CD4-positive, alpha-beta T cell treated with Interleukin-17A for 1 hour (primary cell): ENCODE results near the gene CDNF.
"Not testable (repeated sequence)": the region's sequence is repeated elsewhere in the genome, so short reads cannot be mapped to it uniquely, and the experiment has no call there.

Experiments used
- DNase-seq: peaks from one replicate; pipeline ENCODE4 v3.0.0-alpha.2; 2020

Gene CDNF

DNA sequence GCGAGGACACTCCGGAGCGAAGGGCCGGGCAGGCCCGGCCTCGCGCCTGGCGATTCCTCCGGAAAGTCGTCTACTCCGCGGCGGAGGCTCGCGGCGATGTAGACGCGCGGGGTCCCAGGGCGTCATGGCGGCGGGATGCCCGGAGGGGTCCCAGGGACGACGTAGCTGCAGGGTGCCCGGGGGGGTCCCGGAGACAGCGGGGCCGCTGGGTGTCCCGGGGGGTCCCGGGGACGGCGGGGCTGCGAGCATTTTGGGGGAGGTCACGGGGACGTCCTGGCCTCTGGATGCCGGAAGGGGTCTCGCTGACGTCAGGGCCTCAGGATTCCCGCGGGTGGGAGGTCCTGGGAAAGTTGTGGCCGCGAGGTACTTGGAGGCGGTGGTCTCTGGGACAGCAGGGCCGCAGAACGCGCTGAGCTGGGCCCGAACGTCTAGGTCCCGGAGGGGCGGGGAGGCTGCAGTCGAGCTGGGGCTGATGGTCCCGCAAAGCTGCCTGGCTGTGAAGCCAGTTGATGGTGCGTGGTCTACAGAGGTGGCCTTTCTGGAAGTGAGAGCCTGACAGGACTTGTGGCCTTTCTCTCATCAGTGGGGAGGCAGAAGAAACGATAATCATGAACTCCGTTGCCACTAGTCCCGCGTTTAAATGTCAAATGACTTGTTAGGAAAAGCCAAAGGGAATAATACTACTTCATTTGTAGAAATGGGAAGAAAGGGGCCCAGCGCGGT lies 906 bp upstream of the CDNF start:
- peak; percentile 32 for DNase-seq

DNA sequence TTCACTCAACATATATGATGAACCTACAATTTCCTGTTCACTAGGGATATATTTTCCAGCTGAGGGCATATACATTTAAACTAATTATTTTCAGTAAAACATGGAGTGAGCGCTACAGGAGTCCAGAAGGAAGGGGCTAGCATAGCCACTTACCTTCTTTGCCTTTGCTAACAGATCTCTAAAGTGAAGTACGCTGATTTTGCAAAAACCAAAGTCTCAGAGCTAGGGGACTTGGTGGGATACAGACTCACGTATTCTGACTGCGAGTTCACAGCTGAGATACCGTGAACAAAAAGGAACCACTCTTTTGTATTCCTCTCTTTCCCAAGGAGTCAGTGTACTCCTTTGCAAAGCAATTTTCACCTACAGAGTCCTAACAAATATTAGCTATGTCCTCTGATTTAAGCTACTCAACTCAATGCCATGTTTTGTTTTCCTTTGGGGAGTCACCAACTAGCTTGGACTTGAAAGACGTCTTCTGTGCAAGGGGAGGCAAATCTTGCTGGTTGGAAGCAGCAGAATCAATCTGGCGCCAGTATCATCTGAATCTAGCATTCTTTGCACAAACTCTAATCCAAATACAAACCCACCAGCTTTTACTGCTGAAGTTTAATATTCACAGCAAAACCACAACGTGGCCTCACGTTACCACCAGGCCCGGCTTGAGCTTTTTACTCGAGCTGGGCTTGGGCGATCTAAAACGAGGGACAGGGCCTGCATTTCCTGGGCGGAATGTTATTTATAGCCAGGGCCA lies 657 bp downstream of the CDNF start:
- DNase-seq = no peak

DNA sequence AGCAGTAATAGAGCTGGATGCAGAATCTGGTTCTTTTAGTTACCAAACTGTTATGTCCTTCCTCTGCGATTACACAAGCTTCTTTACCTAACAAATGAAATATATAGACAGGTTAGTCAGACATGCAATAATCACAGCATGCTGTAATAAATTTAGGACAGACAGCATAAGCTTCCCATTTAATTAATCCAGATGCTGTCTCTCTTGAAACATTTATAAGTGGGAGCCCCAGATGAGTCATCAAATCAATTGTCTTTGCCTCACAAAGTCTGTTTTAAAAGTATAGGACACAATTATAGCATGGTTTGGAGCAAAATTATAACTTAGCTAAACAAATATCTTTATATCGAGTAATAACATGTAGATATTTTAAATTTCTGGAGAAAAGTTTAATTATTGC lies 1.6 kb downstream of the CDNF start:
- no peak for DNase-seq

DNA sequence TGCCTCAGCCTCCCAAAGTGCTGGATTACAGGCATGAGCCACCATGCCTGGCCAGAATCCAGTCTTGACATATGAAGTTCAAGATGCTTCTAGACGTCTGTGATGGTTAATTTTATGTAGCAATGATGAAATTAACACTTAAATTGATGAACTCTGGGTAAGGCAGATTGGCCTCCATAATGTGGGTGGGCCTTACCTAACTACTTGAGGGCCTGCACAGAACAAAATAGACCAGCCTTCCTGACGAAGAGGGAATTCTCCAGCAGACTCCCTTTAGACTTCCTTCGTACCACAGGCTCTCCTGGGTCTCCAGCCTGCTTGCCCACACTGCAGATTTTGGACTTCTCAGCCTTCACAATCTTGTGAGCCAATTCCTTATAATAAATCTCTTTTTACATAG lies 4.7 kb downstream of the CDNF start:
- no peak for DNase-seq

DNA sequence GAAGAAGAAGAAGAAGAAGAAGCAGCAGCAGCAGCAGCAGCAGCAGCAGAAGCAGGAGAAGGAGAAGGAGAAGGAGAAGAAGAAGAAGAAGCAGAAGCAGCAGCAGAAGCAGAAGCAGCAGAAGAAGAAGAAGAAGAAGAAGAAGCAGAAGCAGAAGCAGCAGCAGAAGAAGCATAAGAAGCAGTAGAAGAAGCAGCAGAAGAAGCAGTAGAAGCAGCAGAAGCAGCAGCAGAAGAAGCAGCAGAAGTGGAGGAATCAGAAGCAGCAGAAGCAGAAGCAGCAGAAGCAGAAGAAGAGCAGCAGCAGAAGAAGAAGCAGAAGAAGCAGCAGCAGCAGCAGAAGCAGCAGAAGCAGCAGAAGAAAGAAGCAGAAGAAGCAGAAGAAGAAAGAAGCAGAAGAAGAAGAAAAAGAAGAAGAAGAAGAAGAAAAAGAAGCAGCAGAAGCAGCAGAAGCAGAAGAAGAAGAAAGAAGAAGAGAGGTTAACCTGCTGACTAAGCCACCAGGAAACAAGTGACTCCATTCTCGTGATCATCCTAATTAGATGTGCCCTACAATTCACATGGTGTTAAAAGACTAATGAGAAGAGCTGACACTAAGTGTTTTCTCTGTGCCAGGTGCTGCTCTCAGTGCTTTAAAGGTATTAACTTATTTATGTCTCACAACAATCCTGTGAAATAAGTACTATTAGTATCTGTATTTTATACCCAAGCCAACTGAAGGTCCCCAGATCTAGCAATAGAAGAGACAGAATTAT lies 11.6 kb downstream of the CDNF start:
- DNase-seq = no peak

DNA sequence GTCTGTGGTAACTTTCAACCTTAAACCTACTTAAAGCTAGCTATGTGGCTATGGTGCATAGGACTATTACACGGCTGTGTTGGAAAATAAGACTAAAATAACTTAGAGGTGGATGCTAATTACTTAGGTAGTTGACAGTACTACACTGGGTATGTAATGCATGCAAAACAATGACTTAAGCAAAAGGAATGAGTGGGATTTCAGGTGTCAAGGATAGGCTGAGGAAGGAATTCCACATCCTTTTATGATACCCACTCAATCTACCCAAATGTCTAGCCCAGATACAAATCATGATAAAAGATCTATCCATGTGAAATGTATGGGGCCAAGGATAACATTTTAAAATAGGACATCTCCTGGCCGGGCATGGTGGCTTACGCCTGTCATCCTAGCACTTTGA lies 13.9 kb downstream of the CDNF start:
- DNase-seq = no peak

DNA sequence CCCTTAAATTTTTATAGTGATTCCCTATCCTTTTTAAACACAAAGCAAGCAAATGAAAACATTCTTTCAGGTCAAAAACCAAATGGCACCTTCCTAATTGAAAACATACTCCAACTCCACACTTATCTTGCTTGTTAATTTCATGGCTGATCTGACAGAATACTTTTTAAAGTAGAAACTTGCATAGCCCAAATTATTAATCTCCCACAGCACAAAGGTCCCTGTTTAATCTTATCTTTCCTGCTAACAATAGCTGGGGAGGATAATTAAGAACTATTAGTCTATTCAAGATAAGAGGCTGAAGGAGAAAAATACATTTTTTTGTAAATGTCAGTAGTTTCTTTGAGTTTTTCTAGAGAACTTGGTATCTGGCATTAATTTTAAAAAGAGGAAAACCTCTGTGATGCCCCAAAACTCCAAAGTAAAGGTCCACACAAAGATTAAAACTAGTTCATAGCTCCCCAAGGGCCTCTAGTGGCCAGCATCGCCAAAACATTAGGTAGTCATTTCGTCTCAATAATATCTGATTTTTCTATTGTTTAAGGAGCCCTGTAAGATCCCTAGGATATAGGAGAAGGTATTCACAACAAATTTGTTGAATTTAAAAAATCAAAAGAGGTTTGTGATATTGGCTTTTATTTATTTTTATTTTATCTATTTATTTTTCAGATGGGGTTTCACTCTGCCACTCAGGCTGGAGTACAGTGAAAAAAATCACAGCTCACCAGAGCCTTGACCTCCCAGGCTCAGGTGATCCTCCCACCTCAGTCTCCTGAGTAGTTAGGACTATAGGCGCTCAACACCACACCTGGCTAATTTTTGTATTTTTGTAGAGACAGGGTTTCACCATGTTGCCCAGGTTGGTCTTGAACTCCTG lies 14.7 kb downstream of the CDNF start:
- peak; percentile 64 for DNase-seq

DNA sequence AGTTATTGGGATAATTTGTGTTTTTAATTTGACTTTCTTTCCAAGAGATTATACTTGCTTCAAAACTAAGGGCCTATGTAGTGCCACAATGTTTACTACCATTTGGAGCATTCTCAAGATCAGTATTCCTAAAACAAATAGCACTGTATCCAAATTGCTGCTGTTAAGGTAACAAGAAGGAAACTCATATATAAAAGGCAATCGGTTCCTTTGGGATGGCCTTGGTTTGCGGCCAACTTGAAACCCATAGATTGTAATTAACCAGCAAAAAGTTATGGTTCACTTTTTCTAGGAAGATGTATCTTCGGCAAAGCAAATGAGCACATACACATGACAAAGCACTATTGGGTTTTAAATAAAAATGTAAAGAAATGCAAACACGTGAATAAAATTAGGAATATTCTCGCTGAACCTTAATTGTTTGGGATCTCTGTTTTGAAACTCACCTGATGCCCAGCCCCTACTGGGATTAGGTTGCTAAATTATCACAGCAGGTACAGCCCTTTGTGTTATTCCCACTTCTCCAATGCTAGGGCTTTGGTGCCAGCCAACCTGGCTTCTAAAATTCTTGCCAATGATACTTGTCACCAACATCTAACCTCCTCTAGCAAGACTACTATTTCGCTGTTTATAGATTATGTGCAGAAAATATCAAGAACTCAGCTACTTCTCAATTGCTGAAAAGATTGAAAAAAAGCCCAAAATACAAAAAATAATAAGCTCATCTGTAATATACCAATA lies 16.0 kb downstream of the CDNF start:
- DNase-seq = no peak

DNA sequence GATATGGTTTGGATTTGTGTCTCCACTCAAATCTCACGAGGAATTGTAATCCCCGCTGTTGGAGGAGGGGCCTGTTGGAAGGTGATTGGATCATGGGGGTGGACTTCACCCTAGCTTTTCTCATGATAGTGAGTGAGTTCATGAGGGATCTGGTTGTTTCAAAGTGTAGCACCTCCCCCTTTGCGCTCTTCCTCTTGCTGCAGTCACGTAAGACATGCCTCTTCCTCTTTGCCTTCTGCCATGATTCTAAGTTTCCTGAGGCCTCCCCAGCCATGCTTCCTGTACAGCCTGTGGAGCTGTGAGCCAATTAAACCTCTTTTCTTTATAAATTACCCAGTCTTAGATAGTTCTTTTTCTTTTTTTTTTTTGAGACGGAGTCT lies 17.1 kb downstream of the CDNF start:
- DNase-seq = no peak

DNA sequence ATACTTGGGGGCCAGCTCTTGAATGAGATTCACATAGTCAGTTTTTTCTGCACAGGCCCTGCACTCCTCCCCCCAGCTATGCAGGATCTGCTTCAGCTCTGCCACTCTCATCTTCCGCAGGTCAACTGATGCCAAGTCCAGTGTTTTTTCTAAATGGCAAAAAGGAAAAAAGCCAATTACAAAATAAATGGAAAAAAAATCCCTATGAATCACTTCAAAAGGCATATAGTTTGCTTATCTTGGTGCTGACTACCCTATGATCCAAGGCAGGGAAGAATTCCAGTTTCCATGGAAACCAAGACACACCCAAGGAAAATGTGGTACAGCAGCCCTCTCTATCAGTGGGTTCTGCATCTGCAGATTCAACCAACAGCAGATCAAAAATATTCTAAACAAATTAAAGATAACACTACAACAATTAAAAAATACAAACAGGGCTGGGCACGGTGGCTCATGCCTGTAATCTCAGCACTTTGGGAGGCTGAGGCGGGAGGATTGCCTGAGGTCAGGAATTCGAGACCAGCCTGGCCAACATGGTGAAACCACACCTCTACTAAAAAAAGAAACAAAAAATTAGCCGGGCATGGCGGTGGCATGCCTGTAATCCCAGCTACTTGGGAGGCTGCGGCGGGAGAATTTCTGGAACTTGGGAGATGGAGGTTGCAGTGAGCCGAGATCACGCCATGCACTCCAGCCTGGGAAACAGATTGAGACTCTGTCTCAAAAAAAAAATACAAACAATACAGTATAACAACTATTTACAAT lies 17.6 kb downstream of the CDNF start:
- DNase-seq = no peak

DNA sequence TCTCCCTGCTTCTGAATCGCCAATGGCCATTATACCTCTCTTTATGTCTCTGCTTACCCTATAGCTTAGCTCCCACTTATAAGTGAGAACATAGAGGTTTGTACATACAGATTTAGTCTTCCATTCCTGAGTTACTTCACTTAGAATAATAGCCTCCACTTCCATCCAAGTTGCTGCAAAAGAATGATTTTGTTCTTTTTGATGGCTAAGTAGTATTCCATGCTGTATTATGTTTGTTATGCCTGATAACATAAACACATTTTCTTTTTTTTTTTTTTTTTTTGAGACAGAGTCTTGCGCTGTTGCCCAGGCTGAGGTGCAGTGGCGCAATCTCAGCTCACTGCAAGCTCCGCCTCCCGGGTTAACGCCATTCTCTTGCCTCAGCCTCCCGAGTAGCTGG lies 21.1 kb downstream of the CDNF start:
- DNase-seq = not testable (repeated sequence)

DNA sequence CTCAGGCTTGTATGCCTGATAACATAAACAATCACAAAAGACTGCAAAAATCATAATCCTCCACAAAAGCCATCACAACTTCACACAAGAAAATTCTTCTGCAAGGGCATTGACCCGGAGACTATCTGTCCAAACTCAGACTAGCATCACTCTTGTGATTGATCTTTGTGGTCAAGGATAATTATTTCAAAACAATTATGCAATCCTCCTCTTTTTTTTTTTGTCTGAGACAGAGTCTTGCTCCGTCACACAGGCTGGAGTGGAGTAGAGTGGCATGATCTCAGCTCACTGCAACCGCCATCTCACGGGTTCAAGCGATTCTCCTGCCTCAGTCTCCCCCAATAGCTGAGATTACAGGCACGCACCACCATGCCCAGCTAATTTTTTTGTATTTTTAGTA lies 22.2 kb downstream of the CDNF start:
- no peak for DNase-seq

DNA sequence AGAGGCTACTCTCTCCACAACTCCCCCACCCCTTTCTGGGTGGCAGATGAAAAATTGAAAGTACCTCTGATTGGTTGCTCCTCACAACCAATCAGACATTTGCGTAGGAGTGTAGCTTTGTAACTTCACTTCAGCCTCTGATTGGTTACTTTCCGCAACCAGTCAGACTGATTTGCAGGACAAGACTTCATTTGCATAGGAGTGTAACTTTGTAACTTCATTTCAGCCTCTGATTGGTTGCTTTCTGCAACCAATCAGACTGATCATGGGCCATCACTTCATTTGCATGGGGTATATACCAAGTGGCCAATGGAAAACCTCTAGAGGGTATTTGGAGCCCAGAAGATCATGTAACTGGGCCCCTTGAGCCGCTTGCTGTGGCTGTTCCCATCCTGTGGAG lies 25.6 kb downstream of the CDNF start:
- DNase-seq = peak; percentile 10

DNA sequence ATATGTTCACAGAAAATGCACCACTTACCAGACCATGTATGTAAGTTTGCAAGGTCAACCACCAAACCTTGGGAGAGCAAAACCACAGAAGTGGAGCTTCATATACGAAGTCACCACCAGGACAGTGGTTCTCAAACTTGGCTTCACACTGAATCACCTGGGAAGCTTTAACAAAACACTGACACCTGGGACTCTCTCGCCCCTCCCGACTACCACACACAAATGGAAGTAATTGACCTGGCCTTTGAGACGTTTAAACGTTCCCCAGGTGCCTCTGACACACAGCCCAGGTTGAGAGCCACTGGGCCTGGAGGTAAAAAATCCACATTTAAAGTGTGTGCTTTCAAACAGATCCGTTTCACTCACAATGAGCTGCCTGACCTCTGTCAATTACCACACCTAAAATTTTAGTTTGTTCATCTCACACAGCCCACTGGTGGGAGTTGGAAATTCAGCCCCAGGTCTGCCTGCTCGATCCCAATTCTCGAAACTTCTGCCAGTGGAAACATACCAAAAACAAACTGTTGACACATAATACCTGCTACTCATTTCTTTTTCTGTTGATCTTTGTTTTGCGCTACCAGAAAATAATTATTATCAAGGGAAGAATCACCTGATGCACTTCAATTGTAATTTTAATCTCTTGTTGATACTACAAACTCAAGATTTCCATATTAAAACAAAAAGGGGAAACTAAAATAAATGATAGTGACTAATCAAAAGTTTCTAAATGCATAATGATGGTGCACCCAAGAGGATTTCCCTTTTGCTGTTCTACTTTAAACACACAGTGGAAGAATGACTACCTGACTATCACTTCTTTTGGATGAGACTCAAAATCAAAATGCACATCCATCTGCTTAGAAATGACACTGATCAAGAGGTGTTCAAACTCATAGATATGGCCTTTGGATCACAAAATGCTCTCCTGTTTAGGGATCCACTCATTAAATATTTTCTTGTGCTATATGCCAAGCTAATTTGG lies 26.6 kb downstream of the CDNF start:
- DNase-seq = no peak

DNA sequence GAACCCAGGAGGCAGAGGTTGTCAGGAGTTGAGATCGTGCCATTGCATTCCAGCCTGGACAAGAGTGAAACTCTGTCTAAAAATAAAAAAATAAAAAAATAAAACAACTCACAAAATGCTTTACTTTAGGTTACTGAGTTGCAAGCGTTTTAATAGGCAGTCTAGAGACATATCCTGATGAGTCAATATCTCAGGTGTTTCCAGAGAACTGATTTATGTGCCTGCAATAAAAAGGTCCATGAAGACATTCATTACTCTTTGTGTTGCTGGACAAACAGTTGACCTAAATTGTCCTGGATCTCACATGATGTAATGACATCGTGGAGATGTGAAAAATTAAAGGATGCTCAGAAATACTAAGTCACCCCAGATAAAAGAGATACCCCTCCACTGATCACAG lies 31.5 kb downstream of the CDNF start:
- no peak for DNase-seq

DNA sequence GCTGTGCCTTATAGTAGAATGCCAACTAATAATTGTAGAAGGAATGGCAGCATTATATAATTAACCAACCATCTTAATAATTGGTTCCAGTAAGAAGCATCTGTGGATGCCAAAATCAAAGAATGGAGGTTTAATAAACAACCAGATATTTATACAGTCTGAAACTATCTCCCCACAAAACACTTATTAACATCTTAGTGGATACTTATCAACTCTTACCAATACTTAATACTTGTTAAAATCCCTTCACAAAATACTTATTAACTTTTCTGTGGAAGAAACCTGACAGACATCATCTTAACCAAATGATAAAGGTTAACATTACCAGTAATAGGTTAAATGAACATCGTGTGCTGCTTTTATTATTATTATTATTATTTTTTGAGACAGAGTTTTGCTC lies 34.0 kb downstream of the CDNF start:
- DNase-seq = no peak

DNA sequence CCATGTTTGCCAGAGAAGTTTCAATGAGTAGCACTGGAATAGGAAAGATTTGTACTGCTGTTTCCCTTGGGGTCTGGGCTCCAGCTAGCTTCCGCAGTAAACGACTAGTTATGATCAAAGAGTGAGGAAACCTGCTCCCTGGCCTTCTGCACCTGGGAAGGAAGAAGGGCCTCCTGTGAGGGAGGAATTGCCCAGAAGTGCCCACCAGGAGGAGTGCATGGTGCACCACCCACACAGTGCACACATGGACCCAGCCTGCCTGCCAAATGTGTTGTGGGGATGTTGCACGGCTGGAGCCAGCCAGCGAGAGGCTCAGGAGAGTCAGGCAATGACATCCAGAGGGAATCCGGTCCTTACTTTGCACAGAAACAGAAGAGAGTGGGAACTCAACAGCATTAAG lies 36.1 kb downstream of the CDNF start:
- no peak for DNase-seq

DNA sequence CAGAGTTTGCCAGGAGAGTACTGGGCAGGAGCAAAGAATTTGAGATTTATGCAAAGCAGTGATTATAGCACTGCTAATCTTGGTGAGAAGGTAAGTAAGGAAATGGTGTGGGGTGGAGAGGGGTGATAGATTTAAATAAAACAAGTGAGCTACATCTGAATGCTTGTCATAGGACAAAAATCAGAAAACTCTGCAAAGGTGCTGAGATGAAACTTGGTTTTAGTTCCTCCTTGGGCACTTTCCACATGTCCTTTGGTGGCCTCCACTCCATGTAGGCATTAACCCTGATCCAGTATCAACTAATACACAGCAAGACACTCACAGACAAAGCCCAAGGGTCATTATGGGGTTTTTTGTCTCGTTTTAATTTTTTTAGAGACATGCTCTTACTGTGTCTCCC lies 37.4 kb downstream of the CDNF start:
- no peak for DNase-seq

DNA sequence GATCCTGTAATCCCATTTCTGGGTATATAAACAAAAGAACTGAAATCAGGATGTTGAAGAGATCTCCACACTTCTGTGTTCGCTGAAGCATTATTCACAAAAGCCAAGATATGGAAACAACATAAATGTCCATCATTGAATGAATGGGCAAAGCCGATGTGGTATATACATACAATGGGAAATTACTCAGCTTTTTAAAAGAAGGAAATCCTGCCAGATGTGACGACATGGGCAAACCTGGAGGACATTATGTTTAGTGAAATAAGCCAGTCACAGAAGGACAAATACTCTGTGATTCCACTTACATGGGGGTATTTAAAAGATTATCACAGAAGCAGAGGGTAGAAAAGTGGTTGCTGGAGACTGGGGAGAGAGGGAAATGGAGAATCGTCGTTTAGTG lies 39.2 kb downstream of the CDNF start:
- DNase-seq = no peak

DNA sequence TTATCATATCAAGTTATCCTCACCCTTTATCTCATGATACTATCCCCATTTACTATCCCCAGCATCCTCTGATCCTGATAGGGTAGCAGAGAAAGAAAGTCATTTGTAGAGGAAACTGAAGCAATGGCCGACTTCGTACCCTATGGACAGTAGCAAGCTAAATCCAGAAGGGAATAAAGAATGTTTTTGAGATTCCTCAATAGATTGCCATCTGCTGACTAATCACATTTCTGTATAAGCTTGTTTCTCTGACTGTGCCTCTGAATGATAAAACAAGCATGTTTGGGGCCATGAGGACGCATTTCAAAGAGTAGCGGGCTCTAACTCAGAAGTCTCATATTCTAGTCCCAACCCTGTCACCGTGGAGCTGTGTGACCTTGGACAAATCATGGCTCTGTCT lies 49.9 kb downstream of the CDNF start:
- no peak for DNase-seq
